ENCODE data around the gene SOX9. TPM values are rescaled to one million over a fixed set of nuclear protein-coding genes. Genes with fewer than 3 reads are reported as not detected.

The SOX9 gene
- polyA plus RNA-seq, 1 donor (not counting 4 experiments of a cell fraction or from before 2014, with no cell fraction given), result 15.8 TPM

DNA sequence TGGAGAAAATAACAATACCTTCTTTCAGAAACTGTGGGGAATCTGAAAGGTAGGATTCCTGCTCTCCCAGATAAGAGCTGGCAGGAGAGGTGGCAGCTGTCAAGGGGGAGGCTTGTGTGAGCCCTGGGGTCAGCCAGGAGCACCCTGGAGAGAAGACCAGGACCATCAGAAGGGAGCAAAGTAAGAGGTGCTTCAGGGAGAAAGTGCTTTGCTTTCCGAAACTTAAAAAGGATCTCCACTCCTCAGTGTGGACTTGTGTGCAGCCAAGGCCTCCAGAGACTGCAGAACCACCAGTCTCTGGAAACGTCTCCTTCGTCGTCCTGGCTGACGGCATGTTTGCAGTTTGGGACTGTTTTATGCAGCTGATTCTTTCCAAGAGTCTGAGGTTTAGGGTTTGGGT, 13.7 kb upstream of the SOX9 start:
- no peaks in the 10 kb centered on the region for H3K27me3 ChIP-seq (ENCODE audit: control insufficient read depth, extremely low read depth, insufficient read depth, low read length)
- no peaks in the 10 kb centered on the region for H3K9me3 ChIP-seq (ENCODE audit: control insufficient read depth, low read depth, low read length)
- no peak overlapping the region for H2AFZ ChIP-seq (ENCODE audit: control insufficient read depth, low read length)
- H3K9me1 ChIP-seq (ENCODE audit: control insufficient read depth, extremely low read depth, insufficient read depth, low read length), result no peaks in the 10 kb centered on the region
- H3K79me2 ChIP-seq (ENCODE audit: control insufficient read depth, insufficient read depth, low read length), result no peaks in the 10 kb centered on the region
- TF ChIP-seq EZH2 (IDR thresholded peaks at IDR 0.05; ENCODE audit: low read length), result no peak
- TF ChIP-seq, protein P1, sequence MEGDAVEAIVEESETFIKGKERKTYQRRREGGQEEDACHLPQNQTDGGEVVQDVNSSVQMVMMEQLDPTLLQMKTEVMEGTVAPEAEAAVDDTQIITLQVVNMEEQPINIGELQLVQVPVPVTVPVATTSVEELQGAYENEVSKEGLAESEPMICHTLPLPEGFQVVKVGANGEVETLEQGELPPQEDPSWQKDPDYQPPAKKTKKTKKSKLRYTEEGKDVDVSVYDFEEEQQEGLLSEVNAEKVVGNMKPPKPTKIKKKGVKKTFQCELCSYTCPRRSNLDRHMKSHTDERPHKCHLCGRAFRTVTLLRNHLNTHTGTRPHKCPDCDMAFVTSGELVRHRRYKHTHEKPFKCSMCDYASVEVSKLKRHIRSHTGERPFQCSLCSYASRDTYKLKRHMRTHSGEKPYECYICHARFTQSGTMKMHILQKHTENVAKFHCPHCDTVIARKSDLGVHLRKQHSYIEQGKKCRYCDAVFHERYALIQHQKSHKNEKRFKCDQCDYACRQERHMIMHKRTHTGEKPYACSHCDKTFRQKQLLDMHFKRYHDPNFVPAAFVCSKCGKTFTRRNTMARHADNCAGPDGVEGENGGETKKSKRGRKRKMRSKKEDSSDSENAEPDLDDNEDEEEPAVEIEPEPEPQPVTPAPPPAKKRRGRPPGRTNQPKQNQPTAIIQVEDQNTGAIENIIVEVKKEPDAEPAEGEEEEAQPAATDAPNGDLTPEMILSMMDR (optimal IDR thresholded peaks at IDR 0.05 in 1 of 3, IDR thresholded peaks at IDR 0.05 in 1 of 3, conservative IDR thresholded peaks at IDR 0.05 in 1 of 3; ENCODE audit: extremely low read depth in 1 of 3, insufficient read depth in 2 of 3, low read length in 3 of 3), result no peak
- FAIRE-seq (no peak), DNase-seq (ENCODE audit: low read depth, low spot score) (no peak)
- no peak overlapping the region for H3K9ac ChIP-seq (ENCODE audit: control insufficient read depth, extremely low read depth, insufficient read depth, low read length)
- H3K36me3 ChIP-seq (ENCODE audit: control insufficient read depth in 2 of 2, extremely low read depth in 1 of 2, insufficient read depth in 2 of 2, low read length in 2 of 2), result no peaks in the 10 kb centered on the region
- peaks cover 8% of the 10 kb centered on the region for H3K4me1 ChIP-seq (ENCODE audit: control insufficient read depth, extremely low read depth, insufficient read depth, low read length)
- dilution Hi-C loops (cut with MboI; ENCODE audit: extremely low pct_ligation_motif_present, low sequenced_read_pairs), result no loop called here
- no peak overlapping the region for H3K4me3 ChIP-seq (ENCODE audit: control insufficient read depth in 2 of 3, extremely low read depth in 1 of 3, insufficient read depth in 2 of 3, low read depth in 1 of 3, low read length in 3 of 3)
- H4K20me1 ChIP-seq (ENCODE audit: control insufficient read depth, extremely low read depth, insufficient read depth, low read length), result no peaks in the 10 kb centered on the region
- H3K4me2 ChIP-seq (ENCODE audit: control insufficient read depth, extremely low read depth, insufficient read depth, low read depth, low read length), result no peak overlapping the region
- H3K27ac ChIP-seq (ENCODE audit: control insufficient read depth, insufficient read depth, low read length), result no peak overlapping the region

DNA sequence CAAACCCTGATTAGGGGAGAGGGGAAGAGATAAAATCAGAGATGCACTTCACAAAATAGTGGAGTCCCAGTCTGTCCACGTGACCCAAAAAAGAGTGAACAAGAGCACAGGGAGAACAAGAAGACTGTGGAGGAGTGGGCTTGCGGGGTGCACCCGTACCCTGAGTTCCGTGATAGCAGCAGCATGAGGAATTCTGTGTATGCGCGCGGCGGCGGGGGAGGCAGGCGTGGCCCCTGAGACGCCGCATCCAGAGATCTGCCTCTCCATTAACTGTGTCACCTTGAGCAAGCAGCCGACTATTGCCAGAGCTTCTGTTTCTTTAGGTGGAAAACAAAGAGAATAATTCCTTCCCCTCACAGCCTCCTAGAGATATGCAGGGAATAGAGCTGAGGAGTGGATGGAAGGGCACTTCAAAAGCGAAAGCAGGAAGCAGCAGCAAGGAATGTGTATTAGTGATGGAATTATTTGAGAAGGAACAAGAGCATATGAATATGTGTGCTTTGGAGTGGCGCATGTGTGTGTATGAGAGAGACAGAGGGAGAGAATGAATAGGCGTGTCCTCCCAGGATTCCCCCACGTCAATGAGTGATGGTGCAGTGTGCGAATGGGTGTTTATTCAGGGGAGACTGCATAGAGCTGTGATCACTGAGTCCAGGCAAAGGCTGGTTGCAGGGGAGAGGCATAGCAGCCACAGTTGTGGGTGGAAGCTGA, 10.4 kb upstream of the SOX9 start:
- Histone ChIP-seq H3K4me1 (ENCODE audit: control insufficient read depth, extremely low read depth, insufficient read depth, low read length) (no peaks in the 10 kb centered on the region), H3K9me3 (ENCODE audit: control insufficient read depth, low read depth, low read length) (no peaks in the 10 kb centered on the region), H3K9me1 (ENCODE audit: control insufficient read depth, extremely low read depth, insufficient read depth, low read length) (no peaks in the 10 kb centered on the region), H3K27me3 (ENCODE audit: control insufficient read depth, extremely low read depth, insufficient read depth, low read length) (no peaks in the 10 kb centered on the region), H2AFZ (ENCODE audit: control insufficient read depth, low read length) (peak overlapping the region; percentile 35), H3K4me3 (ENCODE audit: control insufficient read depth in 2 of 3, extremely low read depth in 1 of 3, insufficient read depth in 2 of 3, low read depth in 1 of 3, low read length in 3 of 3) (peak overlapping the region in 1 of 3 experiments; percentile 34), H3K27ac (ENCODE audit: control insufficient read depth, insufficient read depth, low read length) (no peak overlapping the region), H3K4me2 (ENCODE audit: control insufficient read depth, extremely low read depth, insufficient read depth, low read depth, low read length) (peak overlapping the region; percentile 27), H3K36me3 (ENCODE audit: control insufficient read depth in 2 of 2, extremely low read depth in 1 of 2, insufficient read depth in 2 of 2, low read length in 2 of 2) (no peaks in the 10 kb centered on the region), H3K9ac (ENCODE audit: control insufficient read depth, extremely low read depth, insufficient read depth, low read length) (no peak overlapping the region), H3K79me2 (ENCODE audit: control insufficient read depth, insufficient read depth, low read length) (no peaks in the 10 kb centered on the region), H4K20me1 (ENCODE audit: control insufficient read depth, extremely low read depth, insufficient read depth, low read length) (no peaks in the 10 kb centered on the region)
- no peak for TF ChIP-seq EZH2 (IDR thresholded peaks at IDR 0.05; ENCODE audit: low read length)
- TF ChIP-seq, protein P1 (optimal IDR thresholded peaks at IDR 0.05 in 1 of 3, IDR thresholded peaks at IDR 0.05 in 1 of 3, conservative IDR thresholded peaks at IDR 0.05 in 1 of 3; ENCODE audit: extremely low read depth in 1 of 3, insufficient read depth in 2 of 3, low read length in 3 of 3), result no peak
- no peak for DNase-seq (ENCODE audit: low read depth, low spot score)
- no peak for FAIRE-seq
- dilution Hi-C loops (cut with MboI; ENCODE audit: extremely low pct_ligation_motif_present, low sequenced_read_pairs), result no loop called here

Data from keratinocyte (primary cell).